Stimulated activated memory B cell treated with anti-CD40 and anti-IgM and Interleukin-4, amounts not matched to agents 10 μg/mL and 1 μg/mL and 100 μg/mL, for 72 hours (primary cell): ENCODE measurements around the gene CALY.

Experiments
- ATAC-seq: fragments of 150-1000 bp; cut with Tn5 transposase; 2 replicates; pipeline ENCODE4 v1.10.0; 2021
- H3K27ac Mint-ChIP-seq: one replicate; pipeline ENCODE4 v1.8.0; 2022; ENCODE audit warnings: mild to moderate bottlenecking, mixed read lengths
- H3K27me3 Mint-ChIP-seq: one replicate; pipeline ENCODE4 v1.8.0; 2022; ENCODE audit warnings: mixed read lengths
- H3K36me3 Mint-ChIP-seq: one replicate; pipeline ENCODE4 v1.8.0; 2022; ENCODE audit warnings: mixed read lengths
- H3K4me1 Mint-ChIP-seq: one replicate; pipeline ENCODE4 v1.8.0; 2022; ENCODE audit warnings: mixed read lengths
- H3K4me3 Mint-ChIP-seq: one replicate; pipeline ENCODE4 v1.8.0; 2022; ENCODE audit warnings: mild to moderate bottlenecking, moderate library complexity, mixed read lengths
- H3K9me3 Mint-ChIP-seq: one replicate; pipeline ENCODE4 v1.8.0; 2022; ENCODE audit warnings: mixed read lengths

CALY gene

GRCh38 chr10:133358925-133359310 is 22.2 kb upstream of the CALY start:
- Mint-ChIP-seq H3K4me1 (peaks cover 40% of the 10 kb centered on the region), H3K9me3 (no peaks in the 10 kb centered on the region), H3K36me3 (peaks cover 9% of the 10 kb centered on the region), H3K27me3 (no peaks in the 10 kb centered on the region), H3K27ac (no peak overlapping the region), H3K4me3 (peak overlapping the region; percentile 34)
- no peak for ATAC-seq

- H3K4me1 Mint-ChIP-seq: peaks cover 41% of the 10 kb centered on the region
- H3K9me3 Mint-ChIP-seq: no peaks in the 10 kb centered on the region
- H3K36me3 Mint-ChIP-seq: peaks cover 9% of the 10 kb centered on the region
- ATAC-seq: peak; percentile 5
- H3K27ac Mint-ChIP-seq: no peak overlapping the region
- peak overlapping the region; percentile 34 for H3K4me3 Mint-ChIP-seq
- H3K27me3 Mint-ChIP-seq: no peaks in the 10 kb centered on the region
Measured at GRCh38 chr10:133358162-133358924, 21.6 kb upstream of the CALY start.

- Mint-ChIP-seq H3K4me3 (peak within 1 kb of the TSS; percentile 74), H3K9me3 (no peaks in the 10 kb centered on the region), H3K36me3 (peaks cover 9% of the 10 kb centered on the region), H3K27me3 (no peaks in the 10 kb centered on the region), H3K27ac (peak within 1 kb of the TSS; percentile 24), H3K4me1 (peaks cover 46% of the 10 kb centered on the region)
- ATAC-seq: peak; percentile 82
Measured at GRCh38 chr10:133357285-133358161, 20.8 kb upstream of the CALY start, which contains the start of gene FUOM. Gene FUOM (minus strand): TSS chr10:133358019. CDS start chr10:133358007, 12 bp downstream.

- H3K4me1 Mint-ChIP-seq: peaks cover 39% of the 10 kb centered on the region
- H3K9me3 Mint-ChIP-seq: no peaks in the 10 kb centered on the region
- H3K27me3 Mint-ChIP-seq: no peaks in the 10 kb centered on the region
- H3K27ac Mint-ChIP-seq: peak overlapping the region; percentile 24
- no peak for ATAC-seq
- H3K36me3 Mint-ChIP-seq: peaks cover under 1% of the 10 kb centered on the region
- peak overlapping the region; percentile 74 for H3K4me3 Mint-ChIP-seq
Measured at GRCh38 chr10:133356549-133357284, 20.0 kb upstream of the CALY start.

GRCh38 chr10:133355991-133356390 is 19.3 kb upstream of the CALY start:
- H3K9me3 Mint-ChIP-seq: no peaks in the 10 kb centered on the region
- peak overlapping the region; percentile 24 for H3K27ac Mint-ChIP-seq
- H3K4me3 Mint-ChIP-seq: peak overlapping the region; percentile 68
- no peaks in the 10 kb centered on the region for H3K36me3 Mint-ChIP-seq
- H3K4me1 Mint-ChIP-seq: peaks cover 32% of the 10 kb centered on the region
- ATAC-seq: no peak
- no peaks in the 10 kb centered on the region for H3K27me3 Mint-ChIP-seq

- no peaks in the 10 kb centered on the region for H3K9me3 Mint-ChIP-seq
- H3K27ac Mint-ChIP-seq: no peak overlapping the region
- peaks cover 26% of the 10 kb centered on the region for H3K4me1 Mint-ChIP-seq
- no peak for ATAC-seq
- H3K4me3 Mint-ChIP-seq: no peak overlapping the region
- no peaks in the 10 kb centered on the region for H3K27me3 Mint-ChIP-seq
- no peaks in the 10 kb centered on the region for H3K36me3 Mint-ChIP-seq
Measured at GRCh38 chr10:133355266-133355665, 18.6 kb upstream of the CALY start.

GRCh38 chr10:133354672-133355240 is 18.1 kb upstream of the CALY start:
- Mint-ChIP-seq H3K36me3 (no peaks in the 10 kb centered on the region), H3K4me1 (peaks cover 21% of the 10 kb centered on the region), H3K9me3 (no peaks in the 10 kb centered on the region), H3K27ac (no peak overlapping the region), H3K4me3 (no peak overlapping the region), H3K27me3 (peaks cover under 1% of the 10 kb centered on the region)
- ATAC-seq: no peak

GRCh38 chr10:133353988-133354605 is 17.4 kb upstream of the CALY start:
- no peaks in the 10 kb centered on the region for H3K36me3 Mint-ChIP-seq
- H3K27ac Mint-ChIP-seq: no peak overlapping the region
- no peak overlapping the region for H3K4me3 Mint-ChIP-seq
- peaks cover 7% of the 10 kb centered on the region for H3K27me3 Mint-ChIP-seq
- H3K4me1 Mint-ChIP-seq: peaks cover 17% of the 10 kb centered on the region
- ATAC-seq: no peak
- H3K9me3 Mint-ChIP-seq: no peaks in the 10 kb centered on the region

- Mint-ChIP-seq H3K36me3 (no peaks in the 10 kb centered on the region), H3K27ac (no peak overlapping the region), H3K4me3 (no peak overlapping the region), H3K9me3 (no peaks in the 10 kb centered on the region), H3K27me3 (peaks cover 13% of the 10 kb centered on the region), H3K4me1 (peaks cover 13% of the 10 kb centered on the region)
- no peak for ATAC-seq
Measured at GRCh38 chr10:133353202-133353959, 16.7 kb upstream of the CALY start.

- H3K27ac Mint-ChIP-seq: no peak overlapping the region
- peaks cover 15% of the 10 kb centered on the region for H3K27me3 Mint-ChIP-seq
- no peak overlapping the region for H3K4me3 Mint-ChIP-seq
- H3K9me3 Mint-ChIP-seq: no peaks in the 10 kb centered on the region
- peak; percentile 11 for ATAC-seq
- H3K4me1 Mint-ChIP-seq: peaks cover 13% of the 10 kb centered on the region
- no peaks in the 10 kb centered on the region for H3K36me3 Mint-ChIP-seq
Measured at GRCh38 chr10:133351408-133352318, 15.0 kb upstream of the CALY start.

- ATAC-seq: no peak
- Mint-ChIP-seq H3K27me3 (peaks cover 22% of the 10 kb centered on the region), H3K9me3 (no peaks in the 10 kb centered on the region), H3K36me3 (no peaks in the 10 kb centered on the region), H3K4me1 (peaks cover 9% of the 10 kb centered on the region), H3K27ac (no peak overlapping the region), H3K4me3 (no peak overlapping the region)
Measured at GRCh38 chr10:133350950-133351329, 14.2 kb upstream of the CALY start.

GRCh38 chr10:133350283-133350949 is 13.7 kb upstream of the CALY start:
- Mint-ChIP-seq H3K27me3 (peaks cover 28% of the 10 kb centered on the region), H3K27ac (no peak overlapping the region), H3K9me3 (no peaks in the 10 kb centered on the region), H3K4me3 (no peak overlapping the region), H3K36me3 (no peaks in the 10 kb centered on the region), H3K4me1 (peaks cover 7% of the 10 kb centered on the region)
- ATAC-seq: no peak

GRCh38 chr10:133349577-133350011 is 12.9 kb upstream of the CALY start:
- Mint-ChIP-seq H3K4me1 (peaks cover 7% of the 10 kb centered on the region), H3K9me3 (no peaks in the 10 kb centered on the region), H3K36me3 (no peaks in the 10 kb centered on the region), H3K27me3 (peaks cover 36% of the 10 kb centered on the region), H3K27ac (no peak overlapping the region), H3K4me3 (no peak overlapping the region)
- no peak for ATAC-seq
